Measurements from ENCODE around the gene TTK. TPM values are rescaled to one million over a fixed set of nuclear protein-coding genes. Genes with fewer than 3 reads are reported as not detected.
"Not testable (repeated sequence)": the region's sequence is repeated elsewhere in the genome, so short reads cannot be mapped to it uniquely, and the experiment has no call there.

The TTK gene
- total and polyA plus RNA-seq, 2 donors from 2014 or later: 0.13 to 0.79 TPM

- DNase-seq (no peak), FAIRE-seq (no peak)
- intact Hi-C loops (cut with DNase I): no loop called here
- Histone ChIP-seq H3K27me3 (ENCODE audit: control insufficient read depth, insufficient read depth, low read length) (no peaks in the 10 kb centered on the region), H3K36me3 (ENCODE audit: control insufficient read depth in 2 of 3, insufficient read depth in 3 of 3, low read length in 3 of 3) (no peaks in the 10 kb centered on the region), H3K9me3 (ENCODE audit: control insufficient read depth in 2 of 3, insufficient read depth in 1 of 3, low read length in 3 of 3) (no peaks in the 10 kb centered on the region), H3K9ac (ENCODE audit: low read length in 3 of 3) (no peak overlapping the region), H3K4me3 (ENCODE audit: low read length in 3 of 3) (no peak overlapping the region), H3K27ac (ENCODE audit: low read depth in 2 of 2, low read length in 2 of 2) (no peak overlapping the region), H3K4me1 (ENCODE audit: control insufficient read depth in 2 of 3, insufficient read depth in 2 of 3, low read depth in 1 of 3, low read length in 3 of 3) (no peaks in the 10 kb centered on the region)
- TF ChIP-seq CTCF (IDR thresholded peaks at IDR 0.05; ENCODE audit: borderline replicate concordance, extremely low read depth, insufficient read depth): no peak
Observed at GRCh38 chr6:80060774-80061173, 56.3 kb downstream of the TTK start.

- FAIRE-seq: not testable (repeated sequence)
Observed at GRCh38 chr6:80068146-80068545, 63.7 kb downstream of the TTK start.

GRCh38 chr6:80070431-80070830 lies 66.0 kb downstream of the TTK start:
- FAIRE-seq; H3K4me1 ChIP-seq (ENCODE audit: control insufficient read depth in 2 of 3, insufficient read depth in 2 of 3, low read depth in 1 of 3, low read length in 3 of 3); H3K9me3 ChIP-seq (ENCODE audit: control insufficient read depth in 2 of 3, insufficient read depth in 1 of 3, low read length in 3 of 3); intact Hi-C loops (cut with DNase I); H3K9ac ChIP-seq (ENCODE audit: low read length in 3 of 3); H3K27me3 ChIP-seq (ENCODE audit: control insufficient read depth, insufficient read depth, low read length); H3K4me3 ChIP-seq (ENCODE audit: low read length in 3 of 3); H3K27ac ChIP-seq (ENCODE audit: low read depth in 2 of 2, low read length in 2 of 2); H3K36me3 ChIP-seq (ENCODE audit: control insufficient read depth in 2 of 3, insufficient read depth in 3 of 3, low read length in 3 of 3); DNase-seq: not testable (repeated sequence)

More at GRCh38 chr6:80068146-80068545, 63.7 kb downstream of the TTK start:
- H3K9me3 ChIP-seq (ENCODE audit: control insufficient read depth in 2 of 3, insufficient read depth in 1 of 3, low read length in 3 of 3); H3K27ac ChIP-seq (ENCODE audit: low read depth in 2 of 2, low read length in 2 of 2); H3K36me3 ChIP-seq (ENCODE audit: control insufficient read depth in 2 of 3, insufficient read depth in 3 of 3, low read length in 3 of 3); DNase-seq; H3K4me3 ChIP-seq (ENCODE audit: low read length in 3 of 3); H3K9ac ChIP-seq (ENCODE audit: low read length in 3 of 3); H3K4me1 ChIP-seq (ENCODE audit: control insufficient read depth in 2 of 3, insufficient read depth in 2 of 3, low read depth in 1 of 3, low read length in 3 of 3); H3K27me3 ChIP-seq (ENCODE audit: control insufficient read depth, insufficient read depth, low read length); intact Hi-C loops (cut with DNase I): not testable (repeated sequence)

- Histone ChIP-seq H3K9ac (ENCODE audit: low read length in 3 of 3) (no peak overlapping the region), H3K4me1 (ENCODE audit: control insufficient read depth in 2 of 3, insufficient read depth in 2 of 3, low read depth in 1 of 3, low read length in 3 of 3) (no peaks in the 10 kb centered on the region), H3K27me3 (ENCODE audit: control insufficient read depth, insufficient read depth, low read length) (no peaks in the 10 kb centered on the region), H3K27ac (ENCODE audit: low read depth in 2 of 2, low read length in 2 of 2) (no peak overlapping the region), H3K9me3 (ENCODE audit: control insufficient read depth in 2 of 3, insufficient read depth in 1 of 3, low read length in 3 of 3) (peaks cover 0 to 5% (median 0%) of the 10 kb centered on the region in 3 donors), H3K4me3 (ENCODE audit: low read length in 3 of 3) (no peak overlapping the region), H3K36me3 (ENCODE audit: control insufficient read depth in 2 of 3, insufficient read depth in 3 of 3, low read length in 3 of 3) (no peaks in the 10 kb centered on the region)
- TF ChIP-seq CTCF (IDR thresholded peaks at IDR 0.05; ENCODE audit: borderline replicate concordance, extremely low read depth, insufficient read depth): no peak
- FAIRE-seq: no peak
- intact Hi-C loops (cut with DNase I): no loop called here
- DNase-seq: no peak
Observed at GRCh38 chr6:80077067-80077466, 72.6 kb downstream of the TTK start.

- TF ChIP-seq CTCF (IDR thresholded peaks at IDR 0.05; ENCODE audit: borderline replicate concordance, extremely low read depth, insufficient read depth): no peak
- intact Hi-C loops (cut with DNase I): no loop called here
- FAIRE-seq (no peak), DNase-seq (no peak)
- no peak overlapping the region for H3K4me3 ChIP-seq (ENCODE audit: low read length in 3 of 3)
- H3K27me3 ChIP-seq (ENCODE audit: control insufficient read depth, insufficient read depth, low read length): no peaks in the 10 kb centered on the region
- H3K4me1 ChIP-seq (ENCODE audit: control insufficient read depth in 2 of 3, insufficient read depth in 2 of 3, low read depth in 1 of 3, low read length in 3 of 3): no peaks in the 10 kb centered on the region
- no peaks in the 10 kb centered on the region for H3K9me3 ChIP-seq (ENCODE audit: control insufficient read depth in 2 of 3, insufficient read depth in 1 of 3, low read length in 3 of 3)
- H3K9ac ChIP-seq (ENCODE audit: low read length in 3 of 3): no peak overlapping the region
- H3K36me3 ChIP-seq (ENCODE audit: control insufficient read depth in 2 of 3, insufficient read depth in 3 of 3, low read length in 3 of 3): no peaks in the 10 kb centered on the region
- no peak overlapping the region for H3K27ac ChIP-seq (ENCODE audit: low read depth in 2 of 2, low read length in 2 of 2)
Observed at GRCh38 chr6:80088637-80089036, 84.2 kb downstream of the TTK start.
